ENCODE measurements around the gene EPB41L4B.

DNA sequence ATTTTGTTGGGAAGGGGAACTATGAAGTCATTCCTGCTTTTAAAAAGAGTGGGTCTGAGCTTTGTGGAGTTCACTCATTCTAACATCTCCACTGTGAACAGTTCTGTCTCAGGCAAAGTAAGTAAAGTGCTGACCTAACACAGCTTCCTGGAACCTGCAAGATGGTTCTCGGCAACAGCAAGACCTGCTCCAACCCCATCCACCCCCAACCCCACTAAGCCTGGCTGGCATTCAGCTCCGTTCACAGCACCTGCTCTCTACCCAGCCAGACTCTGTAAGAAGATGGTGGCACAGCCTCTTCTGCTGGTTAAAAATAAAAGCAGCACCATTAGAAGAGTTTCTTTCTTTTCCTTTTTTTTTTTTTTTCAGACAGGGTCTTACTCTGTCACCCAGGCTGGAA is 42.0 kb downstream of the EPB41L4B start:
- TF ChIP-seq, protein P1, sequence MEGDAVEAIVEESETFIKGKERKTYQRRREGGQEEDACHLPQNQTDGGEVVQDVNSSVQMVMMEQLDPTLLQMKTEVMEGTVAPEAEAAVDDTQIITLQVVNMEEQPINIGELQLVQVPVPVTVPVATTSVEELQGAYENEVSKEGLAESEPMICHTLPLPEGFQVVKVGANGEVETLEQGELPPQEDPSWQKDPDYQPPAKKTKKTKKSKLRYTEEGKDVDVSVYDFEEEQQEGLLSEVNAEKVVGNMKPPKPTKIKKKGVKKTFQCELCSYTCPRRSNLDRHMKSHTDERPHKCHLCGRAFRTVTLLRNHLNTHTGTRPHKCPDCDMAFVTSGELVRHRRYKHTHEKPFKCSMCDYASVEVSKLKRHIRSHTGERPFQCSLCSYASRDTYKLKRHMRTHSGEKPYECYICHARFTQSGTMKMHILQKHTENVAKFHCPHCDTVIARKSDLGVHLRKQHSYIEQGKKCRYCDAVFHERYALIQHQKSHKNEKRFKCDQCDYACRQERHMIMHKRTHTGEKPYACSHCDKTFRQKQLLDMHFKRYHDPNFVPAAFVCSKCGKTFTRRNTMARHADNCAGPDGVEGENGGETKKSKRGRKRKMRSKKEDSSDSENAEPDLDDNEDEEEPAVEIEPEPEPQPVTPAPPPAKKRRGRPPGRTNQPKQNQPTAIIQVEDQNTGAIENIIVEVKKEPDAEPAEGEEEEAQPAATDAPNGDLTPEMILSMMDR (IDR thresholded peaks at IDR 0.05): no peak
- no peak for TF ChIP-seq POLR2A (IDR thresholded peaks at IDR 0.05; ENCODE audit: low read depth)
- no peak for TF ChIP-seq EP300 (IDR thresholded peaks at IDR 0.05)

Data from esophagus muscularis mucosa (tissue), 4 donors.